Naive B cell (primary cell): ENCODE results near the gene SOHLH2. TPM values are rescaled to one million over a fixed set of nuclear protein-coding genes. Genes with fewer than 3 reads are reported as not detected.

Experiments
- ATAC-seq, 2 donors: fragments of 150-1000 bp; cut with Tn5 transposase; 2 replicates each; pipeline ENCODE4 v1.10.0; 2021; ENCODE audit warnings: low read depth in 2 of 2, mild to moderate bottlenecking in 2 of 2, moderate library complexity in 2 of 2
- DNase-seq: peaks from one replicate; pipeline ENCODE4 v3.0.0; 2022
- H3K27ac Mint-ChIP-seq, 6 donors: one replicate each; pipeline ENCODE4 v1.8.0; 2020 to 2022; ENCODE audit warnings: mild to moderate bottlenecking in 6 of 6, mixed read lengths in 6 of 6, moderate library complexity in 5 of 6, inconsistent platforms in 2 of 6
- H3K27me3 Mint-ChIP-seq, 3 donors: one replicate each; pipeline ENCODE4 v1.8.0; 2021 to 2022; ENCODE audit warnings: mixed read lengths in 3 of 3, mild to moderate bottlenecking in 1 of 3
- H3K36me3 Mint-ChIP-seq, 2 donors: one replicate each; pipeline ENCODE4 v1.8.0; 2020 to 2022; ENCODE audit warnings: mixed read lengths in 2 of 2, inconsistent platforms in 1 of 2, mild to moderate bottlenecking in 1 of 2
- H3K4me1 Mint-ChIP-seq, 3 donors: one replicate each; pipeline ENCODE4 v1.8.0; 2020 to 2022; ENCODE audit warnings: mixed read lengths in 3 of 3, inconsistent platforms in 1 of 3, mild to moderate bottlenecking in 1 of 3, moderate library complexity in 1 of 3
- H3K4me3 Mint-ChIP-seq, 8 donors: one replicate each; pipeline ENCODE4 v1.8.0; 2020 to 2022; ENCODE audit warnings: mild to moderate bottlenecking in 8 of 8, mixed read lengths in 8 of 8, moderate library complexity in 8 of 8, inconsistent platforms in 2 of 8
- H3K9me3 Mint-ChIP-seq, 7 donors: one replicate each; pipeline ENCODE4 v1.8.0; 2020 to 2022; ENCODE audit warnings: mixed read lengths in 7 of 7, mild to moderate bottlenecking in 5 of 7, inconsistent platforms in 2 of 7, moderate library complexity in 1 of 7
- polyA plus RNA-seq, 6 donors: library from polyadenylated mRNA; unstranded; fragments of 300-500 nt; fragmentation: Illumina TruSeq; gene quantifications; one replicate each; pipeline ENCODE4 v1.2.3, GENCODE V29; 2021; ENCODE audit warnings: low read depth in 6 of 6

The SOHLH2 gene
- polyA plus RNA-seq, 6 donors from 2014 or later = not detected

GRCh38 chr13:36166046-36166445, 48.3 kb downstream of the SOHLH2 start:
- ATAC-seq (no peak), DNase-seq (no peak)
- Mint-ChIP-seq H3K36me3 (no peaks in the 10 kb centered on the region), H3K27ac (no peak overlapping the region), H3K4me3 (no peak overlapping the region), H3K4me1 (no peaks in the 10 kb centered on the region), H3K9me3 (peaks cover 0 to 7% (median 0%) of the 10 kb centered on the region in 7 donors), H3K27me3 (peaks cover 0 to 6% (median 0%) of the 10 kb centered on the region in 3 donors)

DNA sequence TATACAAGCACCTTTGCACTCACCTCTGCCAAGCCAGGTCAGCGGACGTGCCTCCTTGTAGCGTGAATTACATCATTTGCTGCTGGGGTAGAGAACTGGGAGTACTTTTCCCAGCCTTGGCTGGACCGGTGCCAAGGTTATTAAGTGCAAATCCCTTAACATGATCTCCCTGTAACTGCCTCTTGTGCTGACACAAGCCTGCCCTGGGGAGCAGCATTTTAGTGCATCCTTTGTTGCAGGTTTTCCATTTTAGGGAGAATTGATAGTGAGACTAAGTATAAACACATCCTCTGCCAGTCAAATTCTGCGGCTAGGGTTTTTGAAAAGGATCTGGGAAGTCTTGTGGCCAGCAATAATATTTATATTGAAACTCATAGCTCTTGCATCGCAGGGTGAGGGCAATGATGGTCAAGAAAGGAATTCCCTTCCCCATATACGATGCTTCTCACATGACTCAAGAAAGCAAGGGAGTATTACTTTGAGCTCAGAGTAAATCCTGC, 50.5 kb downstream of the SOHLH2 start:
- H3K27me3 Mint-ChIP-seq = peaks cover 0 to 11% (median 0%) of the 10 kb centered on the region in 3 donors
- no peak overlapping the region for H3K27ac Mint-ChIP-seq
- no peaks in the 10 kb centered on the region for H3K4me1 Mint-ChIP-seq
- no peaks in the 10 kb centered on the region for H3K36me3 Mint-ChIP-seq
- peaks cover 0 to 13% (median 0%) of the 10 kb centered on the region in 7 donors for H3K9me3 Mint-ChIP-seq
- ATAC-seq = no peak
- no peak overlapping the region for H3K4me3 Mint-ChIP-seq
- no peak for DNase-seq

GRCh38 chr13:36163286-36163685, 51.1 kb downstream of the SOHLH2 start:
- Mint-ChIP-seq H3K27me3 (peaks cover 0 to 11% (median 0%) of the 10 kb centered on the region in 3 donors), H3K27ac (no peak overlapping the region), H3K4me1 (no peaks in the 10 kb centered on the region), H3K4me3 (no peak overlapping the region), H3K36me3 (no peaks in the 10 kb centered on the region), H3K9me3 (peaks cover 0 to 13% (median 0%) of the 10 kb centered on the region in 7 donors)
- ATAC-seq (no peak), DNase-seq (no peak)

GRCh38 chr13:36160297-36160696, 54.1 kb downstream of the SOHLH2 start:
- Mint-ChIP-seq H3K36me3 (no peaks in the 10 kb centered on the region), H3K27me3 (peaks cover 0 to 14% (median 5%) of the 10 kb centered on the region in 3 donors), H3K9me3 (peaks cover 0 to 18% (median 3%) of the 10 kb centered on the region in 7 donors), H3K4me1 (no peaks in the 10 kb centered on the region), H3K27ac (no peak overlapping the region), H3K4me3 (no peak overlapping the region)
- ATAC-seq (no peak), DNase-seq (no peak)

- no peak overlapping the region for H3K27ac Mint-ChIP-seq
- no peak for ATAC-seq
- H3K4me3 Mint-ChIP-seq = no peak overlapping the region
- H3K27me3 Mint-ChIP-seq = peaks cover 0 to 23% (median 10%) of the 10 kb centered on the region in 3 donors
- peaks cover 0 to 18% (median 5%) of the 10 kb centered on the region in 7 donors for H3K9me3 Mint-ChIP-seq
- H3K36me3 Mint-ChIP-seq = no peaks in the 10 kb centered on the region
- no peak for DNase-seq
- H3K4me1 Mint-ChIP-seq = no peaks in the 10 kb centered on the region
These were observed 55.7 kb downstream of the SOHLH2 start for GRCh38 chr13:36158611-36159010.

GRCh38 chr13:36157480-36157879, 56.9 kb downstream of the SOHLH2 start:
- Mint-ChIP-seq H3K27ac (no peak overlapping the region), H3K27me3 (peaks cover 0 to 23% (median 15%) of the 10 kb centered on the region in 3 donors), H3K9me3 (peaks cover 0 to 18% (median 5%) of the 10 kb centered on the region in 7 donors)

DNA sequence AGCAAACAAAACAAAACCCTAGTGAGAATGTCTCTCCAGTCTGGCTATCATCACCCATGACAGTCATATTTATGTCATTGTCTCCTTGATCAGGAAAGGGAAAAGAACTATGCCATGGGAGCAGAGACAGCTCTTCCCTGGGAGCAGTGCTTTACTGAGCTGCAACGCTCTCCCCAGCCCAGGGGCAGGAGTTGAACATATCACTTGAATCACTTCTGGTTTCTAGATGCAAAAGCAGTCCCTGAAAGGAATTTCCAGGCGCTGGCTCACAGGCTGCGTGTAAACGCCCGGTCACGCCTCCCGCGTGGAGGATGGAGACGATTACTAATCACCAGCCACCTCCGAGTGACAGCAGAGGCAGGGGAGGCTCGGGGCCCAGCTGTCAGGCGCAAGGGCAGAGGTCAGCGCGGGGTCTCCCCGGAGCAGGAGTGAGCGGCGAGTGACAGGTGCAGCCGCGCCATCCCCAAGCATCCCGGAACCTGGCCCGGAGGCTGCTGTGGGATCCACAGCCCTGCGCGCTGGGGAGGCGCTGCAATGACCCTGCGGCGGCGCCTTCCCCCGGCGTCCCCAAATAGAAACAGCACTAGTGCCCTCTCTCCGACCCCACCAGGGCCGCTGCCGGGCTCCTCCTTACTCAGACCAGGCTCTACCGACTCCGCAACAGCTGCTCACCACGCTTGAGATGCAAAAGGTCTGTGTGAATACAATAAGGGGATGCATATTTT, 59.6 kb downstream of the SOHLH2 start:
- ATAC-seq (no peak), DNase-seq (no peak)
- peaks cover 0 to 23% (median 10%) of the 10 kb centered on the region in 3 donors for H3K27me3 Mint-ChIP-seq
- peaks cover 5 to 25% (median 11%) of the 10 kb centered on the region in 7 donors for H3K9me3 Mint-ChIP-seq
- no peak overlapping the region for H3K4me3 Mint-ChIP-seq
- H3K27ac Mint-ChIP-seq = no peak overlapping the region
- no peaks in the 10 kb centered on the region for H3K36me3 Mint-ChIP-seq
- H3K4me1 Mint-ChIP-seq = no peaks in the 10 kb centered on the region

More at GRCh38 chr13:36157480-36157879, 56.9 kb downstream of the SOHLH2 start:
- ATAC-seq (no peak), DNase-seq (no peak)
- no peaks in the 10 kb centered on the region for H3K4me1 Mint-ChIP-seq
- no peak overlapping the region for H3K4me3 Mint-ChIP-seq
- no peaks in the 10 kb centered on the region for H3K36me3 Mint-ChIP-seq

- no peaks in the 10 kb centered on the region for H3K4me1 Mint-ChIP-seq
- H3K27me3 Mint-ChIP-seq = peaks cover 0 to 18% (median 10%) of the 10 kb centered on the region in 3 donors
- peaks cover 9 to 26% (median 12%) of the 10 kb centered on the region in 7 donors for H3K9me3 Mint-ChIP-seq
- DNase-seq (no peak), ATAC-seq (no peak)
- H3K36me3 Mint-ChIP-seq = no peaks in the 10 kb centered on the region
- H3K4me3 Mint-ChIP-seq = no peak overlapping the region
- H3K27ac Mint-ChIP-seq = no peak overlapping the region
These were observed 62.8 kb downstream of the SOHLH2 start for GRCh38 chr13:36151591-36151990.

- peaks cover 0 to 3% (median 0%) of the 10 kb centered on the region in 3 donors for H3K27me3 Mint-ChIP-seq
These were observed 65.9 kb downstream of the SOHLH2 start for GRCh38 chr13:36148446-36148845.

GRCh38 chr13:36147330-36147729, 67.0 kb downstream of the SOHLH2 start:
- Mint-ChIP-seq H3K27ac (no peak overlapping the region), H3K27me3 (no peaks in the 10 kb centered on the region), H3K9me3 (peaks cover 4 to 15% (median 9%) of the 10 kb centered on the region in 7 donors), H3K4me1 (no peaks in the 10 kb centered on the region), H3K36me3 (no peaks in the 10 kb centered on the region), H3K4me3 (no peak overlapping the region)
- DNase-seq (no peak), ATAC-seq (no peak)

More at GRCh38 chr13:36148446-36148845, 65.9 kb downstream of the SOHLH2 start:
- DNase-seq = no peak
- no peaks in the 10 kb centered on the region for H3K36me3 Mint-ChIP-seq
- no peaks in the 10 kb centered on the region for H3K4me1 Mint-ChIP-seq
- ATAC-seq = no peak
- peaks cover 4 to 23% (median 9%) of the 10 kb centered on the region in 7 donors for H3K9me3 Mint-ChIP-seq
- no peak overlapping the region for H3K4me3 Mint-ChIP-seq
- no peak overlapping the region for H3K27ac Mint-ChIP-seq

GRCh38 chr13:36146511-36147269, 67.7 kb downstream of the SOHLH2 start:
- no peaks in the 10 kb centered on the region for H3K4me1 Mint-ChIP-seq

GRCh38 chr13:36143738-36144137, 70.6 kb downstream of the SOHLH2 start:
- DNase-seq (no peak), ATAC-seq (no peak)
- no peaks in the 10 kb centered on the region for H3K36me3 Mint-ChIP-seq
- H3K27me3 Mint-ChIP-seq = no peaks in the 10 kb centered on the region
- H3K27ac Mint-ChIP-seq = no peak overlapping the region
- H3K9me3 Mint-ChIP-seq = peaks cover 0 to 8% (median 4%) of the 10 kb centered on the region in 7 donors
- no peak overlapping the region for H3K4me3 Mint-ChIP-seq
- H3K4me1 Mint-ChIP-seq = no peaks in the 10 kb centered on the region

More at GRCh38 chr13:36146511-36147269, 67.7 kb downstream of the SOHLH2 start:
- H3K4me3 Mint-ChIP-seq = no peak overlapping the region
- ATAC-seq (no peak), DNase-seq (no peak)
- no peak overlapping the region for H3K27ac Mint-ChIP-seq
- no peaks in the 10 kb centered on the region for H3K27me3 Mint-ChIP-seq
- H3K9me3 Mint-ChIP-seq = peaks cover 4 to 15% (median 9%) of the 10 kb centered on the region in 7 donors
- no peaks in the 10 kb centered on the region for H3K36me3 Mint-ChIP-seq

DNA sequence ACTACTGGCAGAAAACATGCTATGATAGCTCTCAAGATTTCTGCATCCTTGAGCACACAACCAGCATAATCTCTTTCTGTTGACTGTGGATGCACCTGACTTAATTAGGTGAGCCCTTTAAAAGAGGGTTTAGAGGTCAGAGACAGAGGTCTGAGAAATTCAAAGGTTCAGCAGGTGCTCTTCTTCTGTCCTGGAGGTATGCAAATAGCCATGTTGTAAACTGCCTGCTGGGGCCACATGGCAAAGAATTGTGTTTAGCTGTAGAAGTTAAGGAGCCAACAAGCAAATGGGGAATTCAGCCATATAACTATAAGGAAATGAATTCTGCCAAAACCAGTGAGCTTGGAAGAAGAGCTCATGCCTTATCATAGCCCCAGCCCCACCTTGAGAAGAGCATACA, 71.6 kb downstream of the SOHLH2 start:
- H3K4me1 Mint-ChIP-seq = no peaks in the 10 kb centered on the region
- no peaks in the 10 kb centered on the region for H3K36me3 Mint-ChIP-seq
- no peaks in the 10 kb centered on the region for H3K27me3 Mint-ChIP-seq
- no peak overlapping the region for H3K27ac Mint-ChIP-seq
- ATAC-seq (no peak), DNase-seq (no peak)
- no peak overlapping the region for H3K4me3 Mint-ChIP-seq
- H3K9me3 Mint-ChIP-seq = peaks cover 0 to 8% (median 3%) of the 10 kb centered on the region in 7 donors
